Omental fat pad (tissue), 4 donors: ENCODE results near the gene ADM5. TPM values are rescaled to one million over a fixed set of nuclear protein-coding genes. Genes with fewer than 3 reads are reported as not detected.

Experiments
- ATAC-seq: fragments of 150-250 bp; one replicate; pipeline ENCODE4 v1.9.1; 2016; ENCODE audit warnings: mild to moderate bottlenecking, moderate library complexity; ENCODE audit not compliant: low FRiP score
- DNase-seq: peaks from one replicate; pipeline ENCODE4 v3.0.0-alpha.2; 2019; ENCODE audit warnings: low spot score
- CTCF ChIP-seq, 3 donors: fragments of 450-650 bp; IDR thresholded peaks; one replicate each; pipeline ENCODE4 v1.5.1; 2016 to 2017; ENCODE audit warnings: antibody characterized with exemption in 3 of 3, mild to moderate bottlenecking in 3 of 3, moderate library complexity in 2 of 3
- total RNA-seq, 4 donors: library from RNA; depleted of rRNA; stranded (reverse); fragments of >200 nt; gene quantifications; one replicate each; pipeline ENCODE4 v1.1.0, GENCODE V29; 2016

The ADM5 gene
- total RNA-seq, 4 donors from 2014 or later: 1.2 to 3.4 (median 2.3) TPM

DNA sequence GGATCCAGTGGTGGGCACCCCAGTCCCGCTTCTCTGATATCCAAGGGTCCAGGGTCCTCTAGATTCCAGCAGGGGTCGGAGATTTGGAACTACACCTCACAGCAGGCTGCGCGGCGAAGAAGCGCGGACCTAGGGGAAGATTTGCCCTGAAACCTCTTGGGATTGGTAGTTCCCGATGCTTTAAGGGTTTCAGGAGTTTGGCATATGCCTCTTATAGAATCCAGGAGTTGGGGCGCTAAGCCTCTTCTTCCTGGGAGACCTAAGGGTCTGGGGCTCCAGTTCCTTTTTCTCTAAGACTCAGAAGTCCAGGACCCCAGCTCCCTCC lies 23.3 kb upstream of the ADM5 start:
- ATAC-seq (no peak), DNase-seq (no peak)
- no peak for TF ChIP-seq CTCF (IDR thresholded peaks at IDR 0.05)

GRCh38 chr19:49667473-49667872 lies 21.9 kb upstream of the ADM5 start:
- TF ChIP-seq CTCF (IDR thresholded peaks at IDR 0.05): no peak
- DNase-seq (no peak), ATAC-seq (no peak)

- DNase-seq (no peak), ATAC-seq (no peak)
- TF ChIP-seq CTCF (IDR thresholded peaks at IDR 0.05): no peak
These were observed 19.9 kb upstream of the ADM5 start for GRCh38 chr19:49669516-49669915.

GRCh38 chr19:49672131-49672919 lies 17.1 kb upstream of the ADM5 start:
- DNase-seq: peak; percentile 70
- TF ChIP-seq CTCF (IDR thresholded peaks at IDR 0.05): peak in 1 of 3 donors; percentile 14
- no peak for ATAC-seq

DNA sequence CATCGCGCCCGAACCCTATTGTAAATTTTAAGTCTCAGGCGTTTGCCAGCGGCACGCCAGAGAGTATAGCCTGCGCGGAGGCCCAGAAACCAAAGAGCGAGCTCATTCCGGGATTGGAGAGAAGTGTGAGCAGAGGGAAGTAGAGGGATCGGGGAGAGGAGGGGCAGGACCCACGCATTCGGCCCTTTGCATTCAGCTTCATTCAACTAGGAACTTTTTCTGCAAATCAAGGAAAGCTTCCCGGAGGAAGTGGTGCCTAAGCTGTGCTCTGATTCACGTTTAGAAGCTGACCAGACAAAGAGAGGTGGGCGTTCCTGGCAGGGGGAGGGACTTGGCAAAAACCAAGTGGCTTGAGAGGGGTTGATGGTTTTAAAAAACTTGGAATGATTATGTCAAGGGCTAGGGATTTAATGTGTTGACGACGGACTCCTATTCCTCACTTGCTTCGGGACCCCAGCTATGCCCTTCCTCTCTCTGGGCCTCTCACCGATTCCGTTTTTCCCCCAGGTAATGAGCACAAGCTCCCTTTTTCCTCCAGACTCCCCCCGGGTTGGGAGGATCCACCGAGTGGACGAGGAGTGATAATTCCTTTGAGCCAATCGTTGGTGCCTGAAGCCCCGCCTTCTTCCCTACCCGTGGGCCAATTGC lies 13.1 kb upstream of the ADM5 start:
- TF ChIP-seq CTCF (IDR thresholded peaks at IDR 0.05): no peak
- DNase-seq: no peak

DNA sequence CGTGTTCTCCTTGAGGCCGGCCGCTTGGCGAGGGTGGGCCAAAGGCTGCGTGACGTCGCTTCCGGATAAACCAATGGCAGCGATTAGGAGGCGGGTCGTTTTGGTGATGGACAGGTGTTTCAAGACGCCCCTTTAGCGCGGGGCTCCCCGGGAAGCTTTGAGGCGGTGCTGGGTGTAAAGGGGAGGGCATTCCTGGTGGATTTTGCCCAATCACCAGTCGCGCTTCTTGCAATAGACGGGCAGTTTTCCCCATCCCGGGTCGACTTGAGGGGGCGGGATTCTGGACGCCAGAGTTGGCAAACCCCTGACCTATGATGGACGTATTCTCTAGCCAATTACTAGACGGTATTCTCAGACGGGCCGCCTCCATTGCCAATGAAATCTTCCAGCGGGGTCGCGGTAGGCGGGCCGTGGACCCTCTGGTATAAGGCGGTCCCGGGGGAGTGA lies 12.6 kb upstream of the ADM5 start:
- no peak for TF ChIP-seq CTCF (IDR thresholded peaks at IDR 0.05)
- DNase-seq (peak; percentile 99), ATAC-seq (peak; percentile 87)

More for the DNA sequence above, 13.1 kb upstream of the ADM5 start:
- peak; percentile 48 for ATAC-seq
